Body of pancreas (tissue), 4 donors: ENCODE results near the gene DPYD.

Experiments used
- POLR2A ChIP-seq, 3 donors: fragments of 450-650 bp; IDR thresholded peaks; one replicate each; pipeline ENCODE4 v1.6.1; 2016; ENCODE audit warnings: antibody characterized with exemption in 3 of 3, mild to moderate bottlenecking in 2 of 3
- TF ChIP-seq, protein P1 (sequence below), 7 experiments: fragments of 450-650 bp in 4 of 7; fragments of 200-600 bp in 3 of 7; sonication (generic) in 3 of 7; IDR thresholded peaks; one replicate each; pipeline ENCODE4 v1.5.1; 2016 to 2019; ENCODE audit warnings: antibody characterized with exemption in 7 of 7

GRCh38 chr1:97144527-97144926, 776.3 kb downstream of the DPYD start:
- TF ChIP-seq, protein P1, sequence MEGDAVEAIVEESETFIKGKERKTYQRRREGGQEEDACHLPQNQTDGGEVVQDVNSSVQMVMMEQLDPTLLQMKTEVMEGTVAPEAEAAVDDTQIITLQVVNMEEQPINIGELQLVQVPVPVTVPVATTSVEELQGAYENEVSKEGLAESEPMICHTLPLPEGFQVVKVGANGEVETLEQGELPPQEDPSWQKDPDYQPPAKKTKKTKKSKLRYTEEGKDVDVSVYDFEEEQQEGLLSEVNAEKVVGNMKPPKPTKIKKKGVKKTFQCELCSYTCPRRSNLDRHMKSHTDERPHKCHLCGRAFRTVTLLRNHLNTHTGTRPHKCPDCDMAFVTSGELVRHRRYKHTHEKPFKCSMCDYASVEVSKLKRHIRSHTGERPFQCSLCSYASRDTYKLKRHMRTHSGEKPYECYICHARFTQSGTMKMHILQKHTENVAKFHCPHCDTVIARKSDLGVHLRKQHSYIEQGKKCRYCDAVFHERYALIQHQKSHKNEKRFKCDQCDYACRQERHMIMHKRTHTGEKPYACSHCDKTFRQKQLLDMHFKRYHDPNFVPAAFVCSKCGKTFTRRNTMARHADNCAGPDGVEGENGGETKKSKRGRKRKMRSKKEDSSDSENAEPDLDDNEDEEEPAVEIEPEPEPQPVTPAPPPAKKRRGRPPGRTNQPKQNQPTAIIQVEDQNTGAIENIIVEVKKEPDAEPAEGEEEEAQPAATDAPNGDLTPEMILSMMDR (IDR thresholded peaks at IDR 0.05): no peak
- no peak for TF ChIP-seq POLR2A (IDR thresholded peaks at IDR 0.05)
